SU-DHL-6 (cell line): Measurements from ENCODE around the gene PDHX.

Experiments
- H2AFZ ChIP-seq: fragments of 200-600 bp; sonication (generic); 2 replicates; pipeline ENCODE4 v1.6.1; 2014; ENCODE audit warnings: low read depth, mild to moderate bottlenecking, moderate library complexity, mixed read lengths, antibody characterized with exemption, low read length; ENCODE audit not compliant: severe bottlenecking
- H3F3A ChIP-seq: fragments of 200-600 bp; shearing (Covaris generic); 2 replicates; pipeline ENCODE4 v1.6.0; 2016; ENCODE audit warnings: antibody characterized with exemption, mild to moderate bottlenecking; ENCODE audit not compliant: insufficient read depth
- H3K27ac ChIP-seq: fragments of 200-600 bp; sonication (generic); 2 replicates; pipeline ENCODE4 v1.5.1; 2016; ENCODE audit warnings: low read depth, mild to moderate bottlenecking, low read length, moderate library complexity, mixed read lengths
- H3K27me3 ChIP-seq: fragments of 200-600 bp; sonication (generic), shearing (Covaris generic); 2 replicates; pipeline ENCODE4 v1.6.0; 2014; ENCODE audit warnings: mild to moderate bottlenecking, low read length
- H3K36me3 ChIP-seq: fragments of 200-600 bp; sonication (generic); 2 replicates; pipeline ENCODE4 v1.6.1; 2014; ENCODE audit warnings: mild to moderate bottlenecking, low read length, mixed read lengths
- H3K4me2 ChIP-seq: fragments of 300-600, 200-600 bp; shearing (Covaris generic), sonication (generic); 2 replicates; pipeline ENCODE4 v1.6.0; 2014; ENCODE audit warnings: low read length, low read depth, mild to moderate bottlenecking; ENCODE audit not compliant: poor library complexity, severe bottlenecking
- H3K4me3 ChIP-seq: fragments of 200-600 bp; sonication (generic); 2 replicates; pipeline ENCODE4 v1.5.1; 2014; ENCODE audit warnings: antibody characterized with exemption, low read length, mild to moderate bottlenecking, mixed read lengths; ENCODE audit not compliant: insufficient read depth, poor library complexity, severe bottlenecking
- H3K79me2 ChIP-seq: fragments of 200-600 bp; sonication (generic); 2 replicates; pipeline ENCODE4 v1.6.1; 2014; ENCODE audit warnings: mild to moderate bottlenecking, low read length, moderate library complexity; ENCODE audit not compliant: insufficient read depth
- H3K9ac ChIP-seq: fragments of 200-600 bp; sonication (generic); 2 replicates; pipeline ENCODE4 v1.7.0; 2014; ENCODE audit warnings: mild to moderate bottlenecking, low read length
- H3K9me2 ChIP-seq: fragments of 200-600 bp; sonication (generic); replicated peaks from 2 replicates; pipeline ENCODE4 v1.6.1; 2014; ENCODE audit warnings: low read length; ENCODE audit not compliant: insufficient read depth
- H3K9me3 ChIP-seq: fragments of 200-600 bp; sonication (generic); 2 replicates; pipeline ENCODE4 v1.6.1; 2014; ENCODE audit warnings: low read length, mixed read lengths; ENCODE audit not compliant: insufficient read depth
- H4K20me1 ChIP-seq: fragments of 200-600 bp; sonication (generic); 2 replicates; pipeline ENCODE4 v1.6.1; 2014; ENCODE audit warnings: low read depth, mild to moderate bottlenecking, antibody characterized with exemption, low read length, moderate library complexity, mixed read lengths
- EZH2phosphoT487 ChIP-seq: fragments of 200-600 bp; sonication (generic), shearing (Covaris generic); conservative IDR thresholded peaks from 2 replicates; pipeline ENCODE4 v1.6.1; 2018; ENCODE audit warnings: mild to moderate bottlenecking, antibody characterized with exemption, low read length, moderate library complexity, mixed read lengths
- TF ChIP-seq, protein P1 (sequence below): fragments of 200-600 bp; sonication (generic); IDR thresholded peaks from one replicate; pipeline ENCODE4 v1.5.1; 2017; ENCODE audit warnings: antibody characterized with exemption, mild to moderate bottlenecking, low read length, moderate library complexity; ENCODE audit not compliant: insufficient read depth, poor library complexity, severe bottlenecking

PDHX gene

DNA sequence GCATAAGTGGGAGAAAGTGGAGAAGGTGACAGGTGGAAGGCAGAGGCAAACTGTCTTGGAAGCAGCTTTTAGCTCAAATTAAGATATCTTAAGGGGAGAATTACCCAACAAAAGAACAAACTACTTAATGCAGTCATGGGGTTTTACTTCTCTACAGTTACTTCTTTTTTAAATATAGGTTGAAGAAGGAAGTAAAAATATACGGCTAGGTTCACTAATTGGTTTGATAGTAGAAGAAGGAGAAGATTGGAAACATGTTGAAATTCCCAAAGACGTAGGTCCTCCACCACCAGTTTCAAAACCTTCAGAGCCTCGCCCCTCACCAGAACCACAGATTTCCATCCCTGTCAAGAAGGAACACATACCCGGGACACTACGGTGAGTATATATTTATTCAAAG is 40.8 kb downstream of the PDHX start:
- peaks cover 11% of the 10 kb centered on the region; the same call in 1 of the 2 replicates for H3K36me3 ChIP-seq
- no peak overlapping the region for H3K9ac ChIP-seq
- H3F3A ChIP-seq = no peaks in the 10 kb centered on the region
- no peak overlapping the region for H3K4me3 ChIP-seq
- H2AFZ ChIP-seq = no peak overlapping the region
- no peaks in the 10 kb centered on the region for H3K27me3 ChIP-seq
- no peaks in the 10 kb centered on the region for H3K9me2 ChIP-seq
- no peak for TF ChIP-seq EZH2phosphoT487
- TF ChIP-seq, protein P1, sequence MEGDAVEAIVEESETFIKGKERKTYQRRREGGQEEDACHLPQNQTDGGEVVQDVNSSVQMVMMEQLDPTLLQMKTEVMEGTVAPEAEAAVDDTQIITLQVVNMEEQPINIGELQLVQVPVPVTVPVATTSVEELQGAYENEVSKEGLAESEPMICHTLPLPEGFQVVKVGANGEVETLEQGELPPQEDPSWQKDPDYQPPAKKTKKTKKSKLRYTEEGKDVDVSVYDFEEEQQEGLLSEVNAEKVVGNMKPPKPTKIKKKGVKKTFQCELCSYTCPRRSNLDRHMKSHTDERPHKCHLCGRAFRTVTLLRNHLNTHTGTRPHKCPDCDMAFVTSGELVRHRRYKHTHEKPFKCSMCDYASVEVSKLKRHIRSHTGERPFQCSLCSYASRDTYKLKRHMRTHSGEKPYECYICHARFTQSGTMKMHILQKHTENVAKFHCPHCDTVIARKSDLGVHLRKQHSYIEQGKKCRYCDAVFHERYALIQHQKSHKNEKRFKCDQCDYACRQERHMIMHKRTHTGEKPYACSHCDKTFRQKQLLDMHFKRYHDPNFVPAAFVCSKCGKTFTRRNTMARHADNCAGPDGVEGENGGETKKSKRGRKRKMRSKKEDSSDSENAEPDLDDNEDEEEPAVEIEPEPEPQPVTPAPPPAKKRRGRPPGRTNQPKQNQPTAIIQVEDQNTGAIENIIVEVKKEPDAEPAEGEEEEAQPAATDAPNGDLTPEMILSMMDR = no peak
- no peaks in the 10 kb centered on the region for H3K79me2 ChIP-seq
- H4K20me1 ChIP-seq = no peaks in the 10 kb centered on the region
- H3K4me2 ChIP-seq = no peak overlapping the region
- H3K27ac ChIP-seq = no peak overlapping the region
- no peaks in the 10 kb centered on the region for H3K9me3 ChIP-seq

DNA sequence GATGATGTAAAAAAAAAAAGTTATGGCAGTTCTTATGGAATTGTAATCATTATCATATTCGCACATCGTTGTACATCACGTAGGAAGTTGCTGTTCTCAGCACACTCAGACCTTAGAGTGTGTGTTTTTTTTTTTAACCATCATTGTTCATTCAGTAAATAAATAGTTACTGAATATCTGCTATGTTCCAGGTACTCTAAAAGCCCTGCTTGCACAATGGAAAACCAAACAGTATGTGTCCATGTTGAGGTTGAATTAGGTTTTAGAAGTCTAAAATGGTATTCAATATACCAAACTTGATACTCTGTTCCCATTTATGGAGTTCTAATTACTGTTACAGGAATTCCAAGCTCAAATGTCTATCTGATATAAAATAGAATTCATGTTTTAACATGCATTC is 41.2 kb downstream of the PDHX start:
- Histone ChIP-seq H3K27ac (no peak overlapping the region), H3K9ac (no peak overlapping the region), H3K36me3 (peaks cover 11% of the 10 kb centered on the region; the same call in 1 of the 2 replicates), H3K9me2 (no peaks in the 10 kb centered on the region), H3K4me2 (no peak overlapping the region), H2AFZ (no peak overlapping the region), H3K79me2 (no peaks in the 10 kb centered on the region), H3F3A (no peaks in the 10 kb centered on the region), H4K20me1 (no peaks in the 10 kb centered on the region), H3K4me3 (no peak overlapping the region), H3K9me3 (no peaks in the 10 kb centered on the region), H3K27me3 (no peaks in the 10 kb centered on the region)
- TF ChIP-seq, protein P1 = no peak

DNA sequence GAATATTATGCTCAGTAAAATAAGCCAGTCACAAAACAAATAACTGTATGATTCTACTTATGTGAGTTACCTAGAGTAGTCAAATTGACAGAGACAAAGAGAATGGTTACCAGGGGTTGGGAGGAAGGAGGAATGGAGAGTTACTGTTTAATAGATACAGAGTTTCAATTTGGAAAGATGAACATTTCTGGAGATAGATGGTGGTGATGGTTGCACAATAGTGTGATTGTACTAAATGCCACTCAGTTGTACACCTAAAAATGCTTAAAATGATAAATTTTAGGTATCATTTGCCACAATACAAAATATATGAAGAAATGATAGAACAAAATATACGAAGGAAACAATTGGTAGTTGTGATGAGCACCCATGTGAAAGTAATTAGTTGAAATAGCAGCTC is 43.4 kb downstream of the PDHX start:
- Histone ChIP-seq H3K4me3 (no peak overlapping the region), H3K9ac (no peak overlapping the region), H2AFZ (no peak overlapping the region), H3K27ac (no peak overlapping the region), H3K27me3 (no peaks in the 10 kb centered on the region), H3K79me2 (no peaks in the 10 kb centered on the region), H3F3A (no peaks in the 10 kb centered on the region), H3K36me3 (peaks cover 11% of the 10 kb centered on the region; the same call in 1 of the 2 replicates), H3K9me3 (no peaks in the 10 kb centered on the region), H4K20me1 (no peaks in the 10 kb centered on the region), H3K4me2 (no peak overlapping the region), H3K9me2 (no peaks in the 10 kb centered on the region)
- TF ChIP-seq EZH2phosphoT487 = no peak
- TF ChIP-seq, protein P1 = no peak

DNA sequence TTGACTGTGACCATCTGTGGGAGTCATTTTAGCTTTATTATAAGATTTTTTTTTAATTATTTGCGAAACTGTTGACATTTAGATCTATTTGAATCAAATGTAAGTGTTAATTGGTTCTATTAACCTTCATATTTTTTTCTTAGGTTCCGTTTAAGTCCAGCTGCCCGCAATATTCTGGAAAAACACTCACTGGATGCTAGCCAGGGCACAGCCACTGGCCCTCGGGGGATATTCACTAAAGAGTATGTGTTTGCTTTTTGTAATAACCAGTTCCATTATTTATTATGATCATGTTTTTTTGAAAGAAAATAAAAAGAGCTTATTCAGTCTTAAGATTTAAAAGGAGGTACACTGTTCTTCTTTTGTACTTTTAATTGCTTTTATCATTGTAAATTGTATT is 43.9 kb downstream of the PDHX start:
- Histone ChIP-seq H3K27ac (no peak overlapping the region), H3K4me2 (no peak overlapping the region), H2AFZ (no peak overlapping the region), H3K9ac (no peak overlapping the region), H3K79me2 (no peaks in the 10 kb centered on the region), H3K27me3 (no peaks in the 10 kb centered on the region), H3K9me3 (no peaks in the 10 kb centered on the region), H3K36me3 (peaks cover 11% of the 10 kb centered on the region; the same call in 1 of the 2 replicates), H3K9me2 (no peaks in the 10 kb centered on the region), H3K4me3 (no peak overlapping the region), H3F3A (no peaks in the 10 kb centered on the region), H4K20me1 (no peaks in the 10 kb centered on the region)
- TF ChIP-seq, protein P1 = no peak
- no peak for TF ChIP-seq EZH2phosphoT487
